ENCODE data around the gene SETDB2. TPM values are rescaled to one million over a fixed set of nuclear protein-coding genes. Genes with fewer than 3 reads are reported as not detected.

SETDB2 gene
- total RNA-seq, 2 donors from 2014 or later: 9.0 to 9.1 TPM

DNA sequence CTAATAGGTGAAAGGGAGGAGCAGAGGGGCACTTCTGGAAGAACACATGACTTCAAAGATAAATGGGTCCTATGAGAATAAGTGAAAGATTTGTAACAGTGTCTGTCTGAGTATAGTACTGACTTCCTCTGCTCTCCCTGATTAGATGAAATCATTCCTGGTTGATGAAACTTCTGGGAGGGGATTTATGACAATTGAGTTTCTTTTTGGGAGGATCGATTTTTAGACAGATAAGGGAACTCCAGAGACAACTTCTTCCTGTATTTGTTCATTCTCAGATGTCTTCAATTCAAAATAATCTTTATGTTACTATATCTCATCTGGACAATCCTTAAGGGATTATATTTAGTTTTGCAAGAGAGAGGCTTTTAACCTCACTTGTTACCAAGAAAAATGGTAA lies 20.0 kb downstream of the SETDB2 start:
- H3K36me3 ChIP-seq: peaks cover 17% of the 10 kb centered on the region
- TF ChIP-seq, protein P1, sequence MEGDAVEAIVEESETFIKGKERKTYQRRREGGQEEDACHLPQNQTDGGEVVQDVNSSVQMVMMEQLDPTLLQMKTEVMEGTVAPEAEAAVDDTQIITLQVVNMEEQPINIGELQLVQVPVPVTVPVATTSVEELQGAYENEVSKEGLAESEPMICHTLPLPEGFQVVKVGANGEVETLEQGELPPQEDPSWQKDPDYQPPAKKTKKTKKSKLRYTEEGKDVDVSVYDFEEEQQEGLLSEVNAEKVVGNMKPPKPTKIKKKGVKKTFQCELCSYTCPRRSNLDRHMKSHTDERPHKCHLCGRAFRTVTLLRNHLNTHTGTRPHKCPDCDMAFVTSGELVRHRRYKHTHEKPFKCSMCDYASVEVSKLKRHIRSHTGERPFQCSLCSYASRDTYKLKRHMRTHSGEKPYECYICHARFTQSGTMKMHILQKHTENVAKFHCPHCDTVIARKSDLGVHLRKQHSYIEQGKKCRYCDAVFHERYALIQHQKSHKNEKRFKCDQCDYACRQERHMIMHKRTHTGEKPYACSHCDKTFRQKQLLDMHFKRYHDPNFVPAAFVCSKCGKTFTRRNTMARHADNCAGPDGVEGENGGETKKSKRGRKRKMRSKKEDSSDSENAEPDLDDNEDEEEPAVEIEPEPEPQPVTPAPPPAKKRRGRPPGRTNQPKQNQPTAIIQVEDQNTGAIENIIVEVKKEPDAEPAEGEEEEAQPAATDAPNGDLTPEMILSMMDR (IDR thresholded peaks at IDR 0.05): no peak
- no peaks in the 10 kb centered on the region for H3K9me3 ChIP-seq
- DNase-seq (ENCODE audit: low spot score) (no peak), ATAC-seq (ENCODE audit: insufficient number of reproducible peaks, low FRiP score, low read depth) (no peak)
- no peak overlapping the region for H3K27ac ChIP-seq
- no peak overlapping the region for H3K4me3 ChIP-seq
- H3K27me3 ChIP-seq (replicated peaks; ENCODE audit: insufficient read depth): no peaks in the 10 kb centered on the region
- H3K4me1 ChIP-seq (ENCODE audit: control insufficient read depth in 1 of 2, low read depth in 2 of 2): no peaks in the 10 kb centered on the region

- H3K27ac ChIP-seq: no peak overlapping the region
- ATAC-seq (ENCODE audit: insufficient number of reproducible peaks, low FRiP score, low read depth) (no peak), DNase-seq (ENCODE audit: low spot score) (no peak)
- no peaks in the 10 kb centered on the region for H3K27me3 ChIP-seq (replicated peaks; ENCODE audit: insufficient read depth)
- H3K4me1 ChIP-seq (ENCODE audit: control insufficient read depth in 1 of 2, low read depth in 2 of 2): no peaks in the 10 kb centered on the region
- H3K4me3 ChIP-seq: no peak overlapping the region
- H3K9me3 ChIP-seq: no peaks in the 10 kb centered on the region
- TF ChIP-seq, protein P1 (IDR thresholded peaks at IDR 0.05): no peak
- peaks cover 17% of the 10 kb centered on the region for H3K36me3 ChIP-seq
Observed at GRCh38 chr13:49464621-49465325, 20.7 kb downstream of the SETDB2 start.

GRCh38 chr13:49466292-49466838 lies 22.3 kb downstream of the SETDB2 start:
- ATAC-seq (ENCODE audit: insufficient number of reproducible peaks, low FRiP score, low read depth): no peak
- no peak overlapping the region for H3K27ac ChIP-seq
- no peaks in the 10 kb centered on the region for H3K9me3 ChIP-seq
- no peak for DNase-seq (ENCODE audit: low spot score)
- TF ChIP-seq, protein P1 (IDR thresholded peaks at IDR 0.05): no peak
- no peaks in the 10 kb centered on the region for H3K4me1 ChIP-seq (ENCODE audit: control insufficient read depth in 1 of 2, low read depth in 2 of 2)
- no peak overlapping the region for H3K4me3 ChIP-seq
- no peaks in the 10 kb centered on the region for H3K27me3 ChIP-seq (replicated peaks; ENCODE audit: insufficient read depth)
- peaks cover 12% of the 10 kb centered on the region for H3K36me3 ChIP-seq

- H3K27me3 ChIP-seq (replicated peaks; ENCODE audit: insufficient read depth): no peaks in the 10 kb centered on the region
- peaks cover 7% of the 10 kb centered on the region for H3K36me3 ChIP-seq
- no peaks in the 10 kb centered on the region for H3K4me1 ChIP-seq (ENCODE audit: control insufficient read depth in 1 of 2, low read depth in 2 of 2)
- H3K4me3 ChIP-seq: no peak overlapping the region
- ATAC-seq (ENCODE audit: insufficient number of reproducible peaks, low FRiP score, low read depth) (no peak), DNase-seq (ENCODE audit: low spot score) (no peak)
- no peak overlapping the region for H3K27ac ChIP-seq
- no peaks in the 10 kb centered on the region for H3K9me3 ChIP-seq
- TF ChIP-seq, protein P1 (IDR thresholded peaks at IDR 0.05): no peak
Observed at GRCh38 chr13:49472186-49472585, 28.1 kb downstream of the SETDB2 start.

- TF ChIP-seq, protein P1 (IDR thresholded peaks at IDR 0.05): no peak
- ATAC-seq (ENCODE audit: insufficient number of reproducible peaks, low FRiP score, low read depth) (no peak), DNase-seq (ENCODE audit: low spot score) (no peak)
- no peaks in the 10 kb centered on the region for H3K4me1 ChIP-seq (ENCODE audit: control insufficient read depth in 1 of 2, low read depth in 2 of 2)
- no peak overlapping the region for H3K27ac ChIP-seq
- no peaks in the 10 kb centered on the region for H3K9me3 ChIP-seq
- H3K27me3 ChIP-seq (replicated peaks; ENCODE audit: insufficient read depth): no peaks in the 10 kb centered on the region
- no peak overlapping the region for H3K4me3 ChIP-seq
- H3K36me3 ChIP-seq: peaks cover 20% of the 10 kb centered on the region
Observed at GRCh38 chr13:49476529-49476928, 32.5 kb downstream of the SETDB2 start.

Data from thoracic aorta (tissue), 2 donors.